Thoracic aorta (tissue), 2 donors: ENCODE data around the gene IFT81. TPM values are rescaled to one million over a fixed set of nuclear protein-coding genes. Genes with fewer than 3 reads are reported as not detected.

Experiments
- ATAC-seq: fragments of 150-250 bp; one replicate; pipeline ENCODE4 v1.8.0; 2017; ENCODE audit warnings: low read depth; ENCODE audit not compliant: insufficient number of reproducible peaks, low FRiP score
- DNase-seq: peaks from one replicate; pipeline ENCODE4 v3.0.0-alpha.2; 2020; ENCODE audit warnings: low spot score
- H3K27ac ChIP-seq, 2 donors: fragments of 200-600 bp; sonication (generic); 1 replicate in 1 of 2; 2 replicates in 1 of 2; pipeline ENCODE4 v1.5.1; 2016; ENCODE audit warnings: mild to moderate bottlenecking in 2 of 2, moderate library complexity in 2 of 2
- H3K27me3 ChIP-seq: fragments of 200-600 bp; sonication (generic); replicated peaks from 2 replicates; pipeline ENCODE4 v1.6.0; 2016; ENCODE audit warnings: mild to moderate bottlenecking; ENCODE audit not compliant: insufficient read depth
- H3K36me3 ChIP-seq: fragments of 200-600 bp; sonication (generic); one replicate; pipeline ENCODE4 v1.5.1; 2016
- H3K4me1 ChIP-seq, 2 donors: fragments of 200-600 bp; sonication (generic); 1 replicate in 1 of 2; 2 replicates in 1 of 2; pipeline versions ENCODE4 v1.5.1 to v1.6.0; 2016; ENCODE audit warnings: low read depth in 2 of 2, mild to moderate bottlenecking in 1 of 2; ENCODE audit not compliant: control insufficient read depth in 1 of 2
- H3K4me3 ChIP-seq: fragments of 200-600 bp; sonication (generic); 2 replicates; pipeline ENCODE4 v1.5.1; 2016; ENCODE audit warnings: mild to moderate bottlenecking
- H3K9me3 ChIP-seq: fragments of 200-600 bp; sonication (generic); 2 replicates; pipeline ENCODE4 v1.5.1; 2016
- total RNA-seq, 2 donors: library from RNA; depleted of rRNA; stranded (reverse); fragments of >200 nt; gene quantifications; one replicate each; pipeline versions ENCODE4 v1.1.0 to v1.2.3, GENCODE V29; 2016
- TF ChIP-seq, protein P1 (sequence below): fragments of 200-600 bp; sonication (generic); IDR thresholded peaks from one replicate; pipeline ENCODE4 v1.5.1; 2019; ENCODE audit warnings: antibody characterized with exemption

IFT81 gene
- total RNA-seq, 2 donors from 2014 or later, result 9.3 to 17.4 TPM

DNA sequence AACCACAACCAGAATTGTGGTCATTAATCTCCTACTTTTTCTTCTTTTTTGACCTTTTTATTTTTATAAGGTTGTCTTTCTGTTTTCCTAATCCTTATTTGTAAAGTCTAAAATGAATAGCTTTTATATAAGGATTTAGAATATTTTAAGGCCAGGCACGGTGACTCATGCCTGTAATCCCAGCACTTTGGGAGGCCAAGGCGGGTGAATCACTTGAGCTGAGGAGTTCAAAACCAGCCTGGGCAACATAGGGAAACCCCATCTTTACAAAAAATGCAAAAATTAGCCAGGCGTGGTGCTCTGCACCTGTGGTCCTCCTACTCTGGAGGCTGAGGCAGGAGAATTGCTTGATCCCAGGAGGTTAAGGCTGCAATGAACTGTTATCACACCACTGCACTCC lies 55.1 kb downstream of the IFT81 start:
- TF ChIP-seq, protein P1, sequence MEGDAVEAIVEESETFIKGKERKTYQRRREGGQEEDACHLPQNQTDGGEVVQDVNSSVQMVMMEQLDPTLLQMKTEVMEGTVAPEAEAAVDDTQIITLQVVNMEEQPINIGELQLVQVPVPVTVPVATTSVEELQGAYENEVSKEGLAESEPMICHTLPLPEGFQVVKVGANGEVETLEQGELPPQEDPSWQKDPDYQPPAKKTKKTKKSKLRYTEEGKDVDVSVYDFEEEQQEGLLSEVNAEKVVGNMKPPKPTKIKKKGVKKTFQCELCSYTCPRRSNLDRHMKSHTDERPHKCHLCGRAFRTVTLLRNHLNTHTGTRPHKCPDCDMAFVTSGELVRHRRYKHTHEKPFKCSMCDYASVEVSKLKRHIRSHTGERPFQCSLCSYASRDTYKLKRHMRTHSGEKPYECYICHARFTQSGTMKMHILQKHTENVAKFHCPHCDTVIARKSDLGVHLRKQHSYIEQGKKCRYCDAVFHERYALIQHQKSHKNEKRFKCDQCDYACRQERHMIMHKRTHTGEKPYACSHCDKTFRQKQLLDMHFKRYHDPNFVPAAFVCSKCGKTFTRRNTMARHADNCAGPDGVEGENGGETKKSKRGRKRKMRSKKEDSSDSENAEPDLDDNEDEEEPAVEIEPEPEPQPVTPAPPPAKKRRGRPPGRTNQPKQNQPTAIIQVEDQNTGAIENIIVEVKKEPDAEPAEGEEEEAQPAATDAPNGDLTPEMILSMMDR, result no peak
- H3K27me3 ChIP-seq, result no peaks in the 10 kb centered on the region
- no peak for DNase-seq

DNA sequence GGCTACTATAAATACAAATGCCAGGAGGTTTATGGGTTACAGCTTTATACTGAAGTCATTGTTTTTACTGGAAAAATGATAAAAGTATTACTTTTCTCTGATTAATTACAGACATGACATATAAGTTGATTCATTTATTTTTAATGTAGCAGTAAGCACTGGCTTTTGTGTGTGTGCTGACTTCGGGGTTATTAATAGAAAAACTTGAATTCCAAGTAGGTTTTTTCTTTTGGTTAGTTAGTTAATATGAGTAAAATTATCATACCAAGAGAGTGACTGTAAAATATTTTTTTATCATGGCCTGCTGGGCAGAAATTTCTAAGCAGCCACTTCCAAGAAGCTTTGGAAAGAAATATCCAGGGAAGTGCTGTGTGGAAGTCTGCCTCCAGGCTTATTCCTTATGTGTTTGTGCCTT lies 56.4 kb downstream of the IFT81 start:
- DNase-seq (no peak), ATAC-seq (peak; percentile 68)
- Histone ChIP-seq H3K36me3 (no peaks in the 10 kb centered on the region), H3K9me3 (no peaks in the 10 kb centered on the region), H3K4me1 (peaks cover 24 to 51% of the 10 kb centered on the region in 2 donors), H3K27ac (peak overlapping the region; percentile 49 to 77), H3K27me3 (no peaks in the 10 kb centered on the region), H3K4me3 (no peak overlapping the region)
- TF ChIP-seq, protein P1, result peak; percentile 42

More for the DNA sequence above, 55.1 kb downstream of the IFT81 start:
- Histone ChIP-seq H3K4me1 (peaks cover 24 to 47% of the 10 kb centered on the region in 2 donors), H3K36me3 (no peaks in the 10 kb centered on the region), H3K27ac (peak overlapping the region in 1 of 2 donors; percentile 14), H3K4me3 (no peak overlapping the region), H3K9me3 (no peaks in the 10 kb centered on the region)
- no peak for ATAC-seq

DNA sequence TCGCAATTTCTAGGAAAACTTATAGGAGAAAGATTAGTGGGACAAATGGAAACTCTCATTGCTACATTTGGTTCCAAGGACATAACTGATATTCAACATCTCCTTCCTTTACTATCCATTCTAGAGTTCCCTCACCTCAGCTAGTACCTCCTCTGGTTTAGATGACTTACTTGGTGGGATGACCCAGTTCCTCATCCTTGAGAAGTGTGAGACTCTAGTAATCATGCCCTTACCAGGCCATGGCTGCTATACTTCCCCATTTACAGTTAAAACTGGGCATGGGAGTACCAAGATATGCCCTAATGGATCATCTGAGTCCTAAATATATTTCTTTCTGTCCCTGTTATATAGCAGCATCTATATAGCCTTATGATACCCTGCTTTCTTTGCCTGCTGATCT lies 58.1 kb downstream of the IFT81 start:
- Histone ChIP-seq H3K27ac (peak overlapping the region; percentile 49 to 77), H3K4me3 (no peak overlapping the region)
- no peak for ATAC-seq

DNA sequence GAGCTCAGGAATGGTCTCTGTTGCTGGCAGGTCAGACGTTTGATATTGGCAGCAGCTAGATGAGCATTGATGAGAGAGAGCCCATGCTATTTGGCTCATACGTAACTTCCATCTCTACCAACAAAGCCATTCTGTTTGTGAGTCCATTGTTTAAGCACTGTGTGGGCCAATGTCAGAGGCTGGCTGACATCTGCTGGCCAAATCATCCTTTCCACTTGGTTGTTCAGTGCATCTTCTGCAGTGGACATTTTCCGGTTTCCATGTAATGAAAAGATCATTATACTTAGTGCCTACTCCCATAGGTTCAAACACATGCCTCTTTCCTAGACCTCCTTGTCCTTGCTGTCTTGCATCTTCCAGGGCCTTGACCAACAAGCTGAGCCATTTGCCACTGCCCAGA lies 59.2 kb downstream of the IFT81 start:
- peaks cover 4% of the 10 kb centered on the region for H3K9me3 ChIP-seq
- DNase-seq (no peak), ATAC-seq (no peak)
- H3K27me3 ChIP-seq, result no peaks in the 10 kb centered on the region
- H3K36me3 ChIP-seq, result no peaks in the 10 kb centered on the region
- TF ChIP-seq, protein P1, result no peak
- no peak overlapping the region for H3K4me3 ChIP-seq
- peaks cover 19 to 44% of the 10 kb centered on the region in 2 donors for H3K4me1 ChIP-seq
- H3K27ac ChIP-seq, result peak overlapping the region; percentile 49 to 77

More for the DNA sequence above, 58.1 kb downstream of the IFT81 start:
- H3K36me3 ChIP-seq, result no peaks in the 10 kb centered on the region
- no peak for DNase-seq
- TF ChIP-seq, protein P1, result no peak
- no peaks in the 10 kb centered on the region for H3K27me3 ChIP-seq
- peaks cover 4% of the 10 kb centered on the region for H3K9me3 ChIP-seq
- peaks cover 19 to 44% of the 10 kb centered on the region in 2 donors for H3K4me1 ChIP-seq

DNA sequence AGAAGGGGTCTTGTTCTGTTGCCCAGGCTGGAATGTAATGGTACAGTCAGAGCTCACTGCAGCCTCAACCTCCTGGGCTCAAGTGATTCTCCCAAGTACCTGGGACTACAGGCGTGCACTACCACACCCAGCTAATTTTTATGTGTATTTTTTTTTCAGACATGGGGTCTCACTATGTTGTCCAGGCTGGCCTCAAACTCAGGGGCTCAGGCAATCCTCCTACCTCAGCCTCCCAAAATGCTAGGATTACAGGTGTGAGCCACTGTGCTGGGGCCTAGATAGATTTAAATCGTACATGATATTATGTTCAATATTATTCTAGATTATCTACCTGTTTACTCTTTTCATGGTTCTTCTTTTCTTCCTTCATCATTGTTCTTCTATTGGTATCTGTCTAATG lies 61.5 kb downstream of the IFT81 start:
- Histone ChIP-seq H3K27me3 (no peaks in the 10 kb centered on the region), H3K27ac (no peak overlapping the region), H3K9me3 (peaks cover 4% of the 10 kb centered on the region), H3K36me3 (no peaks in the 10 kb centered on the region), H3K4me1 (peaks cover 16 to 37% of the 10 kb centered on the region in 2 donors), H3K4me3 (no peak overlapping the region)
- TF ChIP-seq, protein P1, result no peak
- DNase-seq, result no peak
- no peak for ATAC-seq
